C4-2B (cell line): ENCODE measurements around the gene NBEAL1.
"Not testable (repeated sequence)": the region's sequence is repeated elsewhere in the genome, so short reads cannot be mapped to it uniquely, and the experiment has no call there.

ENCODE experiments used
- H3K27ac ChIP-seq: fragments of 450-650 bp; 2 replicates; pipeline ENCODE4 v1.5.1; 2017
- ZFX ChIP-seq: fragments of 450-650 bp; IDR thresholded peaks from 2 replicates; pipeline ENCODE4 v1.6.1; 2017
- TF ChIP-seq, protein P1 (sequence below): fragments of 450-650 bp; conservative IDR thresholded peaks from 2 replicates; pipeline ENCODE4 v1.5.1; 2017; ENCODE audit warnings: mild to moderate bottlenecking

The NBEAL1 gene

GRCh38 chr2:203238704-203239526 is 224.2 kb downstream of the NBEAL1 start, which contains the start of gene CYP20A1:
CYP20A1 (plus strand) TSS chr2:203239018; CDS start chr2:203239063, 45 bp downstream.
- TF ChIP-seq, protein P1, sequence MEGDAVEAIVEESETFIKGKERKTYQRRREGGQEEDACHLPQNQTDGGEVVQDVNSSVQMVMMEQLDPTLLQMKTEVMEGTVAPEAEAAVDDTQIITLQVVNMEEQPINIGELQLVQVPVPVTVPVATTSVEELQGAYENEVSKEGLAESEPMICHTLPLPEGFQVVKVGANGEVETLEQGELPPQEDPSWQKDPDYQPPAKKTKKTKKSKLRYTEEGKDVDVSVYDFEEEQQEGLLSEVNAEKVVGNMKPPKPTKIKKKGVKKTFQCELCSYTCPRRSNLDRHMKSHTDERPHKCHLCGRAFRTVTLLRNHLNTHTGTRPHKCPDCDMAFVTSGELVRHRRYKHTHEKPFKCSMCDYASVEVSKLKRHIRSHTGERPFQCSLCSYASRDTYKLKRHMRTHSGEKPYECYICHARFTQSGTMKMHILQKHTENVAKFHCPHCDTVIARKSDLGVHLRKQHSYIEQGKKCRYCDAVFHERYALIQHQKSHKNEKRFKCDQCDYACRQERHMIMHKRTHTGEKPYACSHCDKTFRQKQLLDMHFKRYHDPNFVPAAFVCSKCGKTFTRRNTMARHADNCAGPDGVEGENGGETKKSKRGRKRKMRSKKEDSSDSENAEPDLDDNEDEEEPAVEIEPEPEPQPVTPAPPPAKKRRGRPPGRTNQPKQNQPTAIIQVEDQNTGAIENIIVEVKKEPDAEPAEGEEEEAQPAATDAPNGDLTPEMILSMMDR, result peak; percentile 32
- TF ChIP-seq ZFX, result peak; percentile 87
- H3K27ac ChIP-seq, result peak within 1 kb of the TSS; percentile 91

GRCh38 chr2:203240491-203240890 is 225.8 kb downstream of the NBEAL1 start:
- TF ChIP-seq, protein P1, result no peak
- TF ChIP-seq ZFX, result no peak
- no peak overlapping the region for H3K27ac ChIP-seq

DNA sequence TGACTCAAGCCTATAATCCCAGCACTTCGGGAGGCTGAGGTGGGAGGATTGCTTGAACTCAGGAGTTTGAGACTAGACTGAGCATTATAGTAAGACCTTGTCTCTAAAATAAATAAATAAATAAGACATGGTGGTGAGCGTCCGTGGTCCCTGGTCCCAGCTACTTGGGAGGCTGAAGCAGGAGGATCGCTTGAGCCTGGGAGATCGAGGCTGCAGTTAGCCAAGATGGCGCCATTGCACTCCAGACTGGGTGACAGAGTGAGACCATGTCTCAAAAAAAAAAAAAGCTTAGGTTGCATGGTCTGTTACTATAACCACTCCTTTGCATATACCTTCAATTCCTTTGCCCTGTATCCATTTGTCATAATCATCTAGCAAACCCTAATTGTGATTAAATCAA is 227.8 kb downstream of the NBEAL1 start:
- TF ChIP-seq, protein P1, result no peak
- no peak for TF ChIP-seq ZFX
- H3K27ac ChIP-seq, result no peak overlapping the region

- no peak overlapping the region for H3K27ac ChIP-seq
- TF ChIP-seq ZFX, result no peak
- TF ChIP-seq, protein P1, result no peak
Observed at GRCh38 chr2:203246646-203247045, 232.0 kb downstream of the NBEAL1 start.

- TF ChIP-seq ZFX, result no peak
- TF ChIP-seq, protein P1, result no peak
- H3K27ac ChIP-seq, result no peak overlapping the region
Observed at GRCh38 chr2:203252818-203253217, 238.1 kb downstream of the NBEAL1 start.

GRCh38 chr2:203253422-203254095 is 238.9 kb downstream of the NBEAL1 start:
- not testable (repeated sequence) for H3K27ac ChIP-seq

DNA sequence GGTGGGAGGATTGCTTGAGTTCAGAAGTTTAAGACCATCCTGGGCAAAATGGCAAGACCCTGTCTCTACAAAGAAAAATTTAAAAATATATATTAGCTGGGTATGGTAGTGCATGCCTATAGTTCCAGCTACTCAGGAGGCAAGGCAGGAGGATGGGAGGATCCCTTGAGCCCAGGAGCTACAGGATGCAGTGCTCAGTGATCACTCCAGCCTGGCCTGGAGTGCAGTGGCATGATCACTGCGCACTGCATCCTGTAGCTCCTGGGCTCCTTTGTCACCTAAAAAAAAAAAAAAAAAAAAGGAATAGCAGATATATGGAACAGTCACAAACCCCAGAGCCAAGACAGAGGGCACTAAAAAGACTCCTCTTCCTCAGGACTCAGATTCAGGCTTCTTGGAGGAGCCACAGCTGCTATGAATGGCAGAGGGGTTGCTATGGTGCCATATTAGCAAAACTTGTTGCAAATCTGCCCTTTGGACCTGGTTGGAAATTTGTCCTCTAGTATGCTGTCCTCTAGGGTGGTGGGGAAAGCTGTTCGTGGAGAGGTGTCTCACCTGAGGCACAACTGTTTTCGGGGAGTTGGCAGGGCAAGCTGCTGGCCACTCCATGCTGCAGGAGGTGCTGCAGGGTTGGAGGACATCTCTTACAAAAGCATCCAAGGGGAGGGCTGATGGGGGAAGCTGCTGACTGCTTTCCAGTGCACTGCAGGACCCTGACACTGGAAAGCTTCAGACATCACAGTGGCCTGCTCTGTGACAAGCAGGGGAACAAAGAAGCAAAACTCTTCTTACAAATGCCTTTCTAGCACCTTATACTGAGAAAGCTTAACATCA is 246.9 kb downstream of the NBEAL1 start:
- no peak overlapping the region for H3K27ac ChIP-seq
- TF ChIP-seq ZFX, result no peak
- TF ChIP-seq, protein P1, result no peak
